Activated T-cell treated with anti-CD3 and anti-CD28 coated beads, Interleukin-2, amount 50 U/mL, for 48 hours (primary cell): ENCODE data around the gene LIN37.
A peak's percentile ranks its signal among the peaks of the same experiment; 100 is the strongest.

Source experiments
- DNase-seq, 2 experiments: peaks; one replicate each; pipeline ENCODE4 v3.0.0-alpha.2; 2020

The LIN37 gene

GRCh38 chr19:35775298-35776101 is 27.1 kb downstream of the LIN37 start, which contains the start of gene ARHGAP33:
TSS of gene ARHGAP33 (plus strand) at chr19:35775564. CDS start at chr19:35775659, 95 bp downstream.
- DNase-seq: peak; percentile 100

- DNase-seq: no peak
Measured at GRCh38 chr19:35776102-35776788, 27.9 kb downstream of the LIN37 start.

- DNase-seq: no peak
Measured at GRCh38 chr19:35777086-35777841, 28.9 kb downstream of the LIN37 start.

GRCh38 chr19:35777961-35778360 is 29.6 kb downstream of the LIN37 start:
- DNase-seq: no peak

- no peak for DNase-seq
Measured at GRCh38 chr19:35779033-35779432, 30.7 kb downstream of the LIN37 start.

- no peak for DNase-seq
Measured at GRCh38 chr19:35780058-35780457, 31.7 kb downstream of the LIN37 start.

- no peak for DNase-seq
Measured at GRCh38 chr19:35780717-35781116, 32.3 kb downstream of the LIN37 start.

- DNase-seq: no peak
Measured at GRCh38 chr19:35781650-35782049, 33.3 kb downstream of the LIN37 start.

- DNase-seq: no peak
Measured at GRCh38 chr19:35782589-35782988, 34.2 kb downstream of the LIN37 start.

- DNase-seq: no peak
Measured at GRCh38 chr19:35783469-35784434, 35.4 kb downstream of the LIN37 start.

GRCh38 chr19:35784503-35785338 is 36.3 kb downstream of the LIN37 start:
- no peak for DNase-seq

- no peak for DNase-seq
Measured at GRCh38 chr19:35785339-35785627, 36.9 kb downstream of the LIN37 start.

- no peak for DNase-seq
Measured at GRCh38 chr19:35786299-35787160, 38.2 kb downstream of the LIN37 start.

- no peak for DNase-seq
Measured at GRCh38 chr19:35787227-35787799, 38.9 kb downstream of the LIN37 start.

GRCh38 chr19:35788205-35788960 is 40.0 kb downstream of the LIN37 start:
- DNase-seq: no peak

GRCh38 chr19:35789195-35789977 is 41.0 kb downstream of the LIN37 start:
- no peak for DNase-seq

GRCh38 chr19:35789978-35790944 is 41.9 kb downstream of the LIN37 start:
- DNase-seq: no peak
